HG02610 (cell line): Measurements from ENCODE around the gene USP53.
"Not testable (repeated sequence)": the region's sequence is repeated elsewhere in the genome, so short reads cannot be mapped to it uniquely, and the experiment has no call there.

Source experiments
- ATAC-seq: cut with Tn5 transposase; IDR thresholded peaks from one replicate; pipeline ENCODE4 v1.9.1; 2021; ENCODE audit warnings: mild to moderate bottlenecking, moderate library complexity; ENCODE audit not compliant: unreplicated experiment

Gene USP53

GRCh38 chr4:119227690-119228089, 15.2 kb downstream of the USP53 start:
- no peak for ATAC-seq

- ATAC-seq: no peak
Observed at GRCh38 chr4:119228406-119228805, 15.9 kb downstream of the USP53 start.

- no peak for ATAC-seq
Observed at GRCh38 chr4:119229908-119230687, 17.6 kb downstream of the USP53 start.

GRCh38 chr4:119231491-119231890, 19.0 kb downstream of the USP53 start:
- no peak for ATAC-seq

GRCh38 chr4:119232286-119232685, 19.8 kb downstream of the USP53 start:
- ATAC-seq: no peak

- ATAC-seq: no peak
Observed at GRCh38 chr4:119233191-119233590, 20.7 kb downstream of the USP53 start.

GRCh38 chr4:119233750-119234149, 21.2 kb downstream of the USP53 start:
- ATAC-seq: no peak

GRCh38 chr4:119237201-119237600, 24.7 kb downstream of the USP53 start:
- no peak for ATAC-seq

GRCh38 chr4:119237642-119238041, 25.1 kb downstream of the USP53 start:
- ATAC-seq: no peak

- peak; percentile 99 for ATAC-seq
Observed at GRCh38 chr4:119238068-119238722, 25.7 kb downstream of the USP53 start.

- ATAC-seq: no peak
Observed at GRCh38 chr4:119240128-119240527, 27.6 kb downstream of the USP53 start.

- ATAC-seq: no peak
Observed at GRCh38 chr4:119240568-119240967, 28.1 kb downstream of the USP53 start.

- ATAC-seq: no peak
Observed at GRCh38 chr4:119242417-119242816, 29.9 kb downstream of the USP53 start.

GRCh38 chr4:119243868-119244267, 31.4 kb downstream of the USP53 start:
- no peak for ATAC-seq

- ATAC-seq: no peak
Observed at GRCh38 chr4:119244344-119244743, 31.8 kb downstream of the USP53 start.

- ATAC-seq: no peak
Observed at GRCh38 chr4:119244832-119245231, 32.3 kb downstream of the USP53 start.

GRCh38 chr4:119246177-119246733, 33.7 kb downstream of the USP53 start:
- no peak for ATAC-seq

- not testable (repeated sequence) for ATAC-seq
Observed at GRCh38 chr4:119251037-119251436, 38.5 kb downstream of the USP53 start.

GRCh38 chr4:119255223-119255622, 42.7 kb downstream of the USP53 start:
- not testable (repeated sequence) for ATAC-seq

- ATAC-seq: no peak
Observed at GRCh38 chr4:119260528-119260927, 48.0 kb downstream of the USP53 start.

GRCh38 chr4:119261986-119262385, 49.5 kb downstream of the USP53 start:
- ATAC-seq: no peak

GRCh38 chr4:119264743-119265142, 52.2 kb downstream of the USP53 start:
- ATAC-seq: no peak
